Islet of Langerhans (tissue), 1 donor: Measurements from ENCODE around the gene SF3B4.
"Not testable (repeated sequence)": the region's sequence is repeated elsewhere in the genome, so short reads cannot be mapped to it uniquely, and the experiment has no call there.

Source experiments
- FAIRE-seq: peaks from one replicate; lab custom pipeline; 2011; peaks lifted over from hg19 to GRCh38; lab: Jason Lieb, UNC

SF3B4 gene

DNA sequence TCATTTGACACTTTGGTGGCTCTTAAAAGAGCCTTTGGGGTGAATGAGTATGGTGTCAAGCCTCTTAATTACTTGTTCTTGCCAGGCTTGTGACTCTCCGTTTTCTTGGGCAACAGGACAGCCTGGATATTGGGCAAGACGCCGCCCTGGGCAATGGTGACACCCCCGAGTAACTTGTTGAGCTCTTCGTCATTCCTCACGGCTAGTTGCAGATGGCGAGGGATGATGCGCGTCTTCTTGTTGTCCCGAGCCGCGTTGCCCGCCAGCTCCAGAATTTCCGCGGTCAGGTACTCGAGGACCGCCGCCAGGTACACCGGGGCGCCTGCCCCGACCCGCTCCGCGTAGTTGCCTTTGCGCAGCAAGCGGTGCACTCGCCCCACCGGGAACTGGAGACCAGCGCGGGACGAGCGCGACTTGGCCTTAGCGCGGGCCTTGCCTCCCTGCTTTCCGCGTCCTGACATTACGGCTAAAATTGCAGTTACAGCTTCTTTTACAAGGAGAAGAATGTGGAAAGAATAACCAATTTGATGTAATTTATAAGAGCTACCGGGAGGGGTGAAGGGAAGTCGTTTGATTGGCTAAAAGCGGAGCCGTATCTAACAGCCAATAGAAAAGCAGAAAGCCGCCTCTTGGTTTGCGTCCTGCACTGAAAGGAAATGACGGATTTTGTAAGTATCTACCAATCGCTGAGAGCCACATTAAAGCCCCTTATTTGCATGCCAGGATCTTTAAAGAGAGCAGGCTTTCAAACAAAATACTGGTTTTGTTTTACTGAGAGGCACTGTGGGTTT lies 40.0 kb downstream of the SF3B4 start:
- peak; percentile 70 for FAIRE-seq

DNA sequence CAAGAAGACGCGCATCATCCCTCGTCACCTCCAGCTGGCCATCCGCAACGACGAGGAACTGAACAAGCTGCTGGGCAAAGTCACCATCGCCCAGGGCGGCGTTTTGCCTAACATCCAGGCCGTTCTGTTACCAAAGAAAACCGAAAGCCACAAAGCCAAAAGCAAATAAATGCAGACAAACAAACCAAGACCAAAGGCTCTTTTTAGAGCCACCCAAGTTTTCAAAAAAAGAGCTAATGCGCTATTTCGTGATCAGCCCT lies 40.5 kb downstream of the SF3B4 start:
- not testable (repeated sequence) for FAIRE-seq

DNA sequence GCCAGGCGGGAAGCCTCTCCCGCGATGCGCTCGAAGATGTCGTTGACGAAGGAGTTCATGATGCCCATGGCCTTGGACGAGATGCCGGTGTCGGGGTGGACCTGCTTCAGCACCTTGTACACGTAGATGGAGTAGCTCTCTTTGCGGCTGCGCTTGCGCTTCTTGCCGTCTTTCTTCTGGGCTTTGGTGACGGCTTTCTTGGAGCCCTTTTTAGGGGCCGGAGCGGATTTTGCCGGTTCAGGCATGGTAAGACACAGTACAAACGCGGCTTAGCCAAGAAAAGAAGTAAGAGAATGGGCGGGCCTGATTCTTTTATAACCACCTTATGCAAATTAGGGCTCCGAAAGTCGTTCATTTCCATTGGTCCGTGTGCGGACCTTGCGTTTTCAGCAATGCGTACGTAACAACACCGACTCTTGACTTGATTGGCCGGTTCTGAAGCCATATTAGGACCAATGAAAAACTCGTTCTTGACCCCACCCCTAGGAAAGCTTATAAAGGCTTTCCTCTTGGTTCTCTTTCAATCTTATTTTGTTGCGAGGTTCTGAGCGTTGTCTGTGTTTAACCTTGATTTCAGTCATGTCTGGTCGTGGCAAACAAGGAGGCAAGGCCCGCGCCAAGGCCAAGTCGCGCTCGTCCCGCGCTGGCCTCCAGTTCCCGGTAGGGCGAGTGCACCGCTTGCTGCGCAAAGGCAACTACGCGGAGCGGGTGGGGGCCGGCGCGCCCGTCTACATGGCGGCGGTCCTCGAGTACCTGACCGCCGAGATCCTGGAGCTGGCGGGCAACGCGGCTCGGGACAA lies 41.0 kb downstream of the SF3B4 start:
- FAIRE-seq = peak; percentile 97

DNA sequence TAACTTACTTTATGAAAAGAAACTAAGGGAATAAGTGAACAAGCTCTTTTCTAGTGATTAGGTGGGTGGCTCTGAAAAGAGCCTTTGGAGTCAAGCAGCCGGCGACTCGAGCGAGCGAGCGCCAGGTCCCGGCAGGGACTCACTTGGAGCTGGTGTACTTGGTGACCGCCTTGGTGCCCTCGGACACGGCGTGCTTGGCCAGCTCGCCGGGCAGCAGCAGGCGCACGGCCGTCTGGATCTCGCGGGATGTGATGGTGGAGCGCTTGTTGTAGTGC lies 41.5 kb downstream of the SF3B4 start:
- FAIRE-seq = not testable (repeated sequence)

DNA sequence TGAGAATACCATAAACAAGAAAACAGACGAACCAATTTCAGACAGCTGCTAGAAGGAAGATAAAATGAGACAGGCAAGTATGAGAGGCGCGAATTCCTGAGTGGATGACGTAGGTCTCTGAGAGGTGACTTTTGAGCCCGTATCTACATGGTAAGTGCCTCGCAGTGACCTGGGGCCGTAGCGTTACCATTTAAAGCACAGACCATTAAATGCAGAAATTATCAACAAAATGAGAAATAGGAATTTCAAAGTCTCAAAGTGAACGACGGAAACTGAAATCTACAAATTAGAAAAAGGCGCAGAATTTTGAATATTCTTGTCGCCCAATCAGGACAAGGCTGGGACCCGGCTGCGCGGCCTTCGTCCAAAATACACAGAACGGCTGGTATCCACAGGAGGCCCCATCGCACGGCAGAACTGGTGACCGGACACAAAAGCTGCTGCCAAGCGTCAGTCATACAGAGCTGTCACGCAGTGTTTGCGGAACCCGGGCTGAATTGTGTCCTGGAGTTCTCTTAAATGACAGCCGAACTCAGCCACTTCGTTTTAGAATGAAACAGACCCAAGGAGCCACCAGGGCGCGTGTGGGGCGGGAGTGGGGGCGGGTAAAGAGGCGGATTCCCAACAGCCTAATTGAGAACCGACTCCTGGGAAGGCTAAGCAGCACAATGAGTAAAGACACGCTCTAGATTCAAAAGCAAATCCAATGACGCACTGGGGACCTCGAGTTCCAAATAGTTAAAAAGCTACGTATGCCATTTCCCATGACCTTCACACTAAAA lies 42.1 kb downstream of the SF3B4 start:
- FAIRE-seq = no peak

DNA sequence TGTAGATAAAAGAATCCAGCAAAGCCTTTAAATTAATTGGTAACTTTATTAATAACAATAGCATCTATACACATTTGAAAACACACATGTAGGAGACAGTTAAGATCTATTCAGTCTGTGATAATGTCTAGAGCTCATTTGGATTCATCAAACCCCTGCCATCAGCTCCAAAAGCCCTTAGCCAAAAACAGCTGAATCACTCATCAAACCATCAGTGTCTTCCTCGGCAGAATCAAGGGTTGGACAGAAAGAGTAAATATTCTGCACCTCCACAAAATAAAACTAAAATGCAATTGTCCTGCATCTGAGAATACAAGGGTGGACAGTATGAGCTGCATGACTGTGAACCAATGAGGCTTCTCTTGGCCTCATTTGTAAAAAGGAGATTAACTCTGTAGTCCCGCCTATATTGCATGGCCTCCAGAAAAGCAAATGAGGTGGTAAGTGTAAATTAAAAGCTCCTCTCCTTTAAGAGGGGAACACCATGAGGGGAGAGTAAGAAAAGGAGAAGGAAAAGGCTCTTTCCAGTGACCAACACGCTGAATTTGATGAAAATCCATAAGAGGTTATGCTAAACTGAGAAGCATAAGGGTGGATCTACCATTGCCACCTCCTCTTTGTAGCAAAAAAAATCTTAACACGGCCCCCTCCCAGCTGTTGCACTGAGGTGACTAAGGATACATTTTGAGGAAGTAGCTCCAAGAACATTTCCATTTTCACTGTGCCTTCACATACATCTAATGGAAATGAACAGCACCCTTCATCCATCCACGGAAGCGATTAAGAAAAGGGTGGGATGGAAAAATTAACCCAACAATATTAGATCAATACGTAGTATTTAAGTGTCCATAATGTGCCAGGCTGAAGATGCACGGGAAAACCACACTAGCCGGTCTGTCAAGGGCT lies 42.9 kb downstream of the SF3B4 start:
- no peak for FAIRE-seq

DNA sequence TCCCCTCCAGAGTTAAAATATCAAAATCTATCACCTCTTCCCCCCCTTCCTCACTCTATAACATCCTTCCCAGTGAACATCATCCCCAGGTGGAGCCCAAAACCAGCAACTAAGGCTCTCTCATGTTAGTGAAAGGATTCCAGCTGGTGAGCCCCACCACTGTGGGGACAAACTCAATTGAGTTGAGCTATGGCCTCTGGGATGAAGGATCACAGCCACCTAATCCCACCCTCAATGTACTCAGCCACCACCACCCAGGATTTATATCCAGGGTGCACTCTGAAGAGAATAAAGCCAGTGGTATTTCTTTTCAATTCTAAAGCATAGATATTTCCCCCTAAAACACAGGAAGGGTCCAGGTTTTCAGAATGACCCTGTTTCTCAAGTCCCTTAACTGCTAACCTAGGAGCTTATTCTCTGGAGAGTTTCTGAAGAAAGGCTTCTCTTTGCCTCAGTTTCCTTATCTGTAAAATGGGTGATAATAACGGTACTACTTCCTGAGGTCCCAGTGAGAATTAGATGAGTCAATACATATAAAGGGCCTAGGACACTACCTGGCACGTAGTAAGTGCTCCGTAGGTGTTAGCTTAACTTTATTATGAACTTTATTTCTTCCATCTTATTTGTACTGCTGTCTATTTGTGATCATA lies 43.9 kb downstream of the SF3B4 start:
- FAIRE-seq = no peak

DNA sequence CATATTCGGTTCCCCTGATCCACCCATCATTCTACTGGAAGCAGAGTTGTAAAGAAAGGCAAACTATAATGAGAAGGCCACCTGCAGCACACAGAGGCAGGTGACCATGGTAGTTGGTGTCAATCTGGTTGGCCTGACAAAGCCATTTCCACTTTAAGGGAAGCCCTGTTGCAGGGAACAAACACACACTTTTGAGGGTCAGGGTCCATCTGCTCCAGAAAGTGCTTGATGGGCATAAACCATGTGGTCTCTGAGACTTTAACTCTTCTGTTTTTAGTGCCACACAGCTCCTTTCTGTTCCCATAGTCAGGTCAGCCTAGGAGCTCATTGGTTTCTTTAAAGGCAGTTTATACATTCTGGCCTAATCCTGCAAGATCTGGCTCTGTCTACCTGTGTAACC lies 45.7 kb downstream of the SF3B4 start:
- FAIRE-seq = no peak

DNA sequence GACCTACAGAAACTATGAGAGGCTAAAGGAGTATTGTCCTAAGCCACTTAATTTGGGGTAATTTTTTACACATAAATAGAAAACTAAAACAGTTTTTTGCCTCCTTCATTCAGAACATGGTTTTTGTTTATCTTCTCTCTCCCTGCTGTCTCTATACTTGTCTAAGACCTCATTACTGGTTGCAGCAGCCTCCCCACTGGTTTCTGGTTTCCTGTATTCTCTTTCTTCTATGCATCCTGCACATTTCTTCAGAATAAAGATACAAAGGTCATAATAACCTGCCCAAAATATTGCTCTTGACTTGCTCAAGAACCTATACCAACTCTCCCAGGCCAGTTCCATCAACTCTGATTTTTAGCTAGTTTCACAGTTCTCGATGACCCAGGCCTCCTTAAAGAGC lies 48.0 kb downstream of the SF3B4 start:
- no peak for FAIRE-seq

DNA sequence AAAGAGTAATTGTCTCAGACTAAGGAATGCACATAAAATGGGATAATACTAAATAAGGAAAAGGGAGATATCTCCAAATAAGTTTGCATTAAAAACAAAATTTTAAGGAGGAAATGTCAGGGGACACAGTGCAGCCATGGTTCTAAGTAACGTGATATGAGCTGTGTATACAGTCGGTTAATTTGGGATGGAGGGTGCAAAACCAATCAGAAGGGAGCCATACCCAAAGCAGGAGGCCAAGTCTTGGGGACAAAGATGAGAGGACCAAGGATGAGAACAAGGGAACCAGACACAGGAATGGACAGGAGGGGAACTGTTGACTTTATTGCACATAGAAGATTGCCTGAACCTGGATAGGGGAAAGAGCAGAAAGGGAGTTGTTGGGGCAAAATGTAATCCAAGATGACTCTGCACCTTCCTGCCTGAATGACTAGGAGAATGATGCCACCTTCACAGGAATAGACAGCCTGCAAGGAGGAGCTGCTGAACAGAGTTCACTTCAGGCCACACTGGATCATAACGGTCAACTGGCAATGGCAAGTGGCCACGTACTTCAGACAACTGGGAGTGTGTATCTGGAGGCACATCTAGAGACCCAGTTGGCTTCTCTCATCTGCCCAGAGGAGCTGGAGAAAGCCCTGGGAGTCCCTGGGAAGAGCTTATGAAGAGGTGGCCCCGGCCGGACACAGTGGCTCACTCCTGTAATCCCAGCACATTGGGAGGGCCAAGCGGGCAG lies 50.2 kb downstream of the SF3B4 start:
- FAIRE-seq = no peak
